Renal cortical epithelial cell (primary cell): ENCODE results near the gene CALR. TPM values are rescaled to one million over a fixed set of nuclear protein-coding genes. Genes with fewer than 3 reads are reported as not detected.
"Not testable (repeated sequence)": the region's sequence is repeated elsewhere in the genome, so short reads cannot be mapped to it uniquely, and the experiment has no call there.

Source experiments
- DNase-seq: peaks from one replicate; pipeline ENCODE4 v3.0.0-alpha.2; 2011; ENCODE audit warnings: low read depth
- total RNA-seq: library from RNA; depleted of rRNA; stranded (reverse); fragments of >200 nt; gene quantifications from 2 replicates; pipeline ENCODE4 v1.2.3, GENCODE V29; 2014

The CALR gene
- total RNA-seq, 1 donor from 2014 or later: 962 TPM

GRCh38 chr19:12933287-12934072 is 4.9 kb upstream of the CALR start, which contains the start of gene FARSA:
FARSA (minus strand) TSS chr19:12933711; CDS start chr19:12933696, 15 bp downstream.
- peak; percentile 81 for DNase-seq

GRCh38 chr19:12935071-12935470 is 3.3 kb upstream of the CALR start:
- no peak for DNase-seq

GRCh38 chr19:12936582-12936981 is 1.8 kb upstream of the CALR start:
- no peak for DNase-seq

- DNase-seq: no peak
Observed at GRCh38 chr19:12937093-12937926, 1.1 kb upstream of the CALR start.

- DNase-seq: peak; percentile 32
Observed at GRCh38 chr19:12938779-12939601, 581 bp downstream of the CALR start.

- DNase-seq: no peak
Observed at GRCh38 chr19:12939975-12940423, 1.6 kb downstream of the CALR start.

GRCh38 chr19:12940897-12941296 is 2.5 kb downstream of the CALR start:
- DNase-seq: no peak

GRCh38 chr19:12943437-12944044 is 5.1 kb downstream of the CALR start:
- no peak for DNase-seq

- no peak for DNase-seq
Observed at GRCh38 chr19:12944104-12944674, 5.8 kb downstream of the CALR start.

GRCh38 chr19:12945479-12946091 is 7.2 kb downstream of the CALR start, which contains the start of gene RAD23A:
RAD23A (plus strand) TSS chr19:12945862; CDS start chr19:12945949, 87 bp downstream.
- DNase-seq: peak; percentile 89

GRCh38 chr19:12946092-12946721 is 7.8 kb downstream of the CALR start:
- peak; percentile 48 for DNase-seq

GRCh38 chr19:12946731-12947496 is 8.5 kb downstream of the CALR start:
- DNase-seq: no peak

- DNase-seq: no peak
Observed at GRCh38 chr19:12947702-12948611, 9.5 kb downstream of the CALR start.

- DNase-seq: no peak
Observed at GRCh38 chr19:12948612-12949362, 10.4 kb downstream of the CALR start.

GRCh38 chr19:12949363-12950283 is 11.2 kb downstream of the CALR start:
- no peak for DNase-seq

GRCh38 chr19:12952050-12952449 is 13.6 kb downstream of the CALR start:
- DNase-seq: not testable (repeated sequence)
